Psoas muscle (tissue), 8 donors: ENCODE results near the gene GLIS2. TPM values are rescaled to one million over a fixed set of nuclear protein-coding genes. Genes with fewer than 3 reads are reported as not detected.
A peak's percentile ranks its signal among the peaks of the same experiment; 100 is the strongest.

ENCODE experiments used
- ATAC-seq, 4 donors: fragments of 200-7000 bp; cut with Tn5 transposase; one replicate each; pipeline ENCODE4 v1.9.1; 2020; ENCODE audit warnings: moderate library complexity in 3 of 4, mild to moderate bottlenecking in 2 of 4
- DNase-seq, 2 donors: peaks; one replicate each; pipeline ENCODE4 v3.0.0-alpha.2; 2020
- H3K27ac ChIP-seq: fragments of 200-600 bp; one replicate; pipeline ENCODE4 v1.8.0; 2022
- H3K27me3 ChIP-seq, 3 donors: fragments of 200-600 bp in 1 of 3; one replicate each; pipeline versions ENCODE4 v1.6.1 to v1.8.0; 2013 to 2022; ENCODE audit warnings: low read length in 2 of 3, mild to moderate bottlenecking in 2 of 3, moderate library complexity in 1 of 3; ENCODE audit not compliant: insufficient read depth in 3 of 3
- H3K36me3 ChIP-seq, 2 donors: fragments of 200-600 bp in 1 of 2; one replicate each; pipeline versions ENCODE4 v1.6.1 to v1.8.0; 2013 to 2022; ENCODE audit warnings: low read depth in 1 of 2, mild to moderate bottlenecking in 1 of 2, moderate library complexity in 1 of 2; ENCODE audit not compliant: insufficient read depth in 1 of 2
- H3K4me1 ChIP-seq: fragments of 200-600 bp; one replicate; pipeline ENCODE4 v1.8.0; 2022
- H3K4me3 ChIP-seq: fragments of 200-600 bp; one replicate; pipeline ENCODE4 v1.8.0; 2022; ENCODE audit warnings: mild to moderate bottlenecking
- H3K9me3 ChIP-seq: fragments of 200-600 bp; one replicate; pipeline ENCODE4 v1.8.0; 2022
- WGBS, 3 donors: extraction: QIAGEN DNeasy Blood & Tissue Kit; methylation state at CpG; one replicate each; pipeline versions ENCODE4 v1.1.6 to v1.1.7; 2013; 5-methylcytosine and 5-hydroxymethylcytosine counted together
- intact Hi-C, 2 donors: fragments of 100-400 bp; cut with DNase I; formaldehyde crosslinking; loops; one replicate each; pipeline versions ENCODE4 v1.11.0 to v1.14.2; 2022
- polyA plus RNA-seq, 3 donors: library from polyadenylated mRNA; stranded (reverse); fragments of 200-250 nt; gene quantifications; one replicate each; pipeline ENCODE4 v1.2.3, GENCODE V29; 2013
- total RNA-seq, 4 donors: library from RNA; stranded (reverse); fragmentation: NEBNext Ultra II Directional in 2 of 4; extraction: Animal tissue kit (Norgen Biotek cat#: 25700) in 2 of 4; gene quantifications; one replicate each; pipeline versions ENCODE4 v1.2.1 to v1.2.4, GENCODE V29; 2021 to 2023
- TF ChIP-seq, protein P1 (sequence below): fragments of 200-600 bp; IDR thresholded peaks from one replicate; pipeline ENCODE4 v1.8.0; 2022; ENCODE audit warnings: antibody characterized with exemption
- donor health status: healthy with polysubstance abuse.
- donor health status: DM: no; HTN: no; CAD: no; lungs with moderate emphysema.
- donor health status: Bipolar disorder and iron deficiency.
- donor health status: healthy.
- donor health status: DM: yes; HTN: yes; CAD: no.
- donor health status: DM: no; HTN: no; CAD: no.
- donor health status: DM: no; HTN: no; CAD: no.
- donor health status: DM: yes; HTN: yes; CAD: no.

The GLIS2 gene
- total and polyA plus RNA-seq, 7 donors = 0.96 to 3.3 (median 1.7) TPM

DNA sequence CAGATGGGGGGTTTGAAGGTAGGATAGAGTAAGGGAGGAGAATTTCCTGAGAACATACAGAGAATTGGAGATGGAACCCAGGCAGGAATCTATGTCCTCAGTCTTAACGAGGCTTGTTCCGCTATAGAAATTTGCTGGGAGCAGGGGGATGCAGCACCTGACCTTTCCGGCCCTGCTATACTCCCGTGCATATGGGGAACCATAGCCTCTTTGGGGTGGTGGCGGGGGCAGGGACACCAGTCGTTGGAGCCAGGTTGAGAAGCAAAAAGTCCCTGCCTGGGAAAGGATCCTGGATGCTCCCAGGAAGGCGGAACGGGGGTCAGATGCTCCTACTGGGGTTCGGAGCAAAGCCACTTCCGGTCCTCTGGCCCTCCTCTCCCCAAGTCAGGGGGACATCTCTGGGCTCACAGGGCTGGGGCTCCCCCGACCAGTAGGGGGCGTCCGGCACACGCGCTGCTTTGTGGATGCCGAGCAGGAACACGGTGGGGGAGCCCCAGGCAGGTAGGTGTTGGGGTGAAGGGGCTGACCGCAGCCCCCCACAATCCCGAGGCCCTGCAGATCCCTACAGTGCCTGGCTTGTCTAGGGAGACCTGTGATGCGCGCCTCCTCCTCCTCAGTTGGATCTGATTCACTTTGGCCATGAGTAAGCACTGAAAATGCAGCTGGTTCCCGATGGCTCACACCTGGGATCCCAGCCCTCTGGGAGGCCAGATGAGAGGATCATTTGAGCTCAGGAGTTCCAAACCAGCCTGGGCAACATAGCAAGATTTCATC lies 27.5 kb upstream of the GLIS2 start:
- DNase-seq (peak; percentile 78 to 88), ATAC-seq (peak; percentile 59 to 75 (median 67))
- TF ChIP-seq, protein P1, sequence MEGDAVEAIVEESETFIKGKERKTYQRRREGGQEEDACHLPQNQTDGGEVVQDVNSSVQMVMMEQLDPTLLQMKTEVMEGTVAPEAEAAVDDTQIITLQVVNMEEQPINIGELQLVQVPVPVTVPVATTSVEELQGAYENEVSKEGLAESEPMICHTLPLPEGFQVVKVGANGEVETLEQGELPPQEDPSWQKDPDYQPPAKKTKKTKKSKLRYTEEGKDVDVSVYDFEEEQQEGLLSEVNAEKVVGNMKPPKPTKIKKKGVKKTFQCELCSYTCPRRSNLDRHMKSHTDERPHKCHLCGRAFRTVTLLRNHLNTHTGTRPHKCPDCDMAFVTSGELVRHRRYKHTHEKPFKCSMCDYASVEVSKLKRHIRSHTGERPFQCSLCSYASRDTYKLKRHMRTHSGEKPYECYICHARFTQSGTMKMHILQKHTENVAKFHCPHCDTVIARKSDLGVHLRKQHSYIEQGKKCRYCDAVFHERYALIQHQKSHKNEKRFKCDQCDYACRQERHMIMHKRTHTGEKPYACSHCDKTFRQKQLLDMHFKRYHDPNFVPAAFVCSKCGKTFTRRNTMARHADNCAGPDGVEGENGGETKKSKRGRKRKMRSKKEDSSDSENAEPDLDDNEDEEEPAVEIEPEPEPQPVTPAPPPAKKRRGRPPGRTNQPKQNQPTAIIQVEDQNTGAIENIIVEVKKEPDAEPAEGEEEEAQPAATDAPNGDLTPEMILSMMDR = peak; percentile 91
- Histone ChIP-seq H3K36me3 (no peaks in the 10 kb centered on the region), H3K4me1 (peaks cover 45% of the 10 kb centered on the region), H3K4me3 (peak overlapping the region; percentile 15), H3K27ac (no peak overlapping the region), H3K27me3 (peaks cover 0 to 5% (median 0%) of the 10 kb centered on the region in 3 donors), H3K9me3 (no peaks in the 10 kb centered on the region)
- intact Hi-C loops = loop anchor here (2.0 to 10.0 kb wide), 2 partner anchors 40 to 116 kb away; no protein-coding TSS in a partner anchor
- 11 to 18% (median 13%) methylated on average over 22 of the region's 22 CpGs for WGBS, 3 donors

DNA sequence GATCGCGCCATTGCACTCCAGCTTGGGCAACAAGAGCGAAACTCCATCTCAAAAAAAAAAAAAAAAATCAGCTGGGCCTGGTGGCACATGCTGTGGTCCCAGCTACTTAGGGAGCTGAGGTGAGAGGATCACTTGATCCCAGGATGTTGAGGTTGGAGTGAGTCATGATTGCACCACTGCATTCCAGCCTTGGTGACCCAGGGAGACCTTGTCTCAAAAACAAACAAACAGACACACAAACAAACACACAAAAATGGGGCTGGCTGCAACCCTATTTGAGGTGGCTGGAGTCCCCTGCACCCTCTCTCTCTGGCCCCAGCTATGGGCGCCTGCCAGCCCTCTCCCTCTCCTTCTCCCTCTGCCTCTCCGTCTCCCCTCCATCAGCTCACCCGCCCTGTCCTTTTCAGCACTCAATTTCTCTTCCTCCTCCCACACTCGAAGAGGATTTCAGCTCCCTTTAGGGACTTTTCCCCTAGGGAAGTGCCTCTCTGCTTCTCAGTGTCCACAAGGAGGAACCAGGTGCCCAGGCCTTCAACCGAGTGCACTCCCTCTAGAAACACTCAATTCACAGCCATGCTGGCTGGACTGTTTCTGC lies 25.5 kb upstream of the GLIS2 start:
- Histone ChIP-seq H3K4me1 (peaks cover 57% of the 10 kb centered on the region), H3K27ac (peak overlapping the region; percentile 72), H3K4me3 (no peak overlapping the region), H3K27me3 (no peaks in the 10 kb centered on the region), H3K36me3 (no peaks in the 10 kb centered on the region), H3K9me3 (no peaks in the 10 kb centered on the region)
- intact Hi-C loops = loop anchor here in 1 of 2 donors (10.0 kb wide), 1 partner anchor 114 kb away; no protein-coding TSS in a partner anchor
- peak in 1 of 2 donors; percentile 69 for DNase-seq
- WGBS, 3 donors = 70 to 80% (median 77%) methylated on average over 7 to 8 of the region's 8 CpGs
- peak; percentile 77 to 80 (median 79) for ATAC-seq
- TF ChIP-seq, protein P1 = no peak

DNA sequence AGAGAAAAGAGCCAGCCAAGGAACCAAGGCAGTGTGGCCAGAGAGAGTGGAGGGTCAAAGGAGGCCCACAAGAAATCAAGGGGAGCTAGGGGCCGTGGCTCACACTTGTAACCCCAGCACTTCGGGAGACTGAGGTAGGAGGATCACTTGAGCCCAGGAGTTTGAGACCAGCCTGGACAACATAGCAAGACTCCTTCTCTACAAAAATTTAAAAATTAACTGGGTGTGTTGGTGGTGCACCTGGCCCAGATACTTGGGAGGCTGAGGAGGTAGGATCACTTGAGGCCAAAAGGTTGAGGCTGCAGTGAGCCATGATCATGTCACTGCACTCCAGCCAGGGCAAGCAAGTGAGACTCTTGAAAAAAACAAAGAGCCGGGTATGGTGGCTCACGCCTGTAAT lies 24.2 kb upstream of the GLIS2 start:
- intact Hi-C loops = loop anchor here in 1 of 2 donors (10.0 kb wide), 1 partner anchor 113 kb away; no protein-coding TSS in a partner anchor
- H3K27ac ChIP-seq = no peak overlapping the region
- ATAC-seq (no peak), DNase-seq (no peak)
- H3K4me1 ChIP-seq = peaks cover 57% of the 10 kb centered on the region
- no peak overlapping the region for H3K4me3 ChIP-seq
- WGBS, 3 donors = 87 to 97% (median 92%) methylated on average over 4 of the region's 4 CpGs
- no peaks in the 10 kb centered on the region for H3K27me3 ChIP-seq
- H3K36me3 ChIP-seq = no peaks in the 10 kb centered on the region
- TF ChIP-seq, protein P1 = no peak
- H3K9me3 ChIP-seq = no peaks in the 10 kb centered on the region

DNA sequence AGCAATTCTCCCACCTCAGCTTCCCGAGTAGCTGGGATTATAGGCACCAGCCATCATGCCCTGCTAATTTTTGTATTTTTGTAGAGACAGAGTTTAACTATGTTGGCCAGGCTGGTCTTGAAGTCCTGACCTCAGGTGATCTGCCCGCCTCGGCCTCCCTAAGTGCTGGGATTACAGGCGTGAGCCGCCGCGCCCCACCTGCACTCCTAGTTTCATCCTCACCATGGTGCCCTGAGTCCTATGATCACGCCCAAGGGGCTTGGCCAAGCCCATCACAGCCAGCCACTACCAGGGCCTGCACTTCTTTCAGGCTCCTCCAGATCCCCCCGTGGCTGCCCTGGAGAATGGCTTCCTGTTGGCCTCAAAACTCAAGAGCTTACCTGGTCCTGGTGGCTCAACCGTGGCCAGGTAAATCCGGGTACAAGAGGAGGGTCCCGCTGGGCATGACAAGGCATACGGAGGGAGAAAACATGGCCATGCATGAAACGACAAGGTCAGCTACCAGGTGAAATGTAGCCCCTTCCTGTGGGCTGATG lies 22.6 kb upstream of the GLIS2 start:
- H3K36me3 ChIP-seq = no peaks in the 10 kb centered on the region
- TF ChIP-seq, protein P1 = no peak
- peaks cover 55% of the 10 kb centered on the region for H3K4me1 ChIP-seq
- peak overlapping the region; percentile 68 for H3K27ac ChIP-seq
- no peak for DNase-seq
- WGBS, 3 donors = 49 to 66% (median 57%) methylated on average over 14 of the region's 14 CpGs
- peak overlapping the region; percentile 45 for H3K4me3 ChIP-seq
- ATAC-seq = no peak
- no peaks in the 10 kb centered on the region for H3K27me3 ChIP-seq
- intact Hi-C loops = loop anchor here in 1 of 2 donors (10.0 kb wide), 1 partner anchor 112 kb away; no protein-coding TSS in a partner anchor
- H3K9me3 ChIP-seq = no peaks in the 10 kb centered on the region
